Ramos (cell line): Measurements from ENCODE around the gene ISLR2.

ENCODE experiments used
- in situ Hi-C: fragments of 300-500 bp; cut with MboI; formaldehyde crosslinking; loops from one replicate; pipeline ENCODE4 v1.14.3; 2022; ENCODE audit warnings: low sequenced_read_pairs; ENCODE audit not compliant: unreplicated experiment

ISLR2 gene

GRCh38 chr15:74174958-74175253 lies 44.5 kb downstream of the ISLR2 start:
- in situ Hi-C loops: no loop called here

GRCh38 chr15:74175271-74176191 lies 45.1 kb downstream of the ISLR2 start:
- in situ Hi-C loops: no loop called here

GRCh38 chr15:74176262-74177214 lies 46.2 kb downstream of the ISLR2 start:
- in situ Hi-C loops: no loop called here

GRCh38 chr15:74178326-74179100 lies 48.1 kb downstream of the ISLR2 start:
- in situ Hi-C loops: no loop called here

- in situ Hi-C loops: no loop called here
These were observed 48.9 kb downstream of the ISLR2 start for GRCh38 chr15:74179101-74179841.

GRCh38 chr15:74179983-74180880 lies 49.8 kb downstream of the ISLR2 start:
- in situ Hi-C loops: no loop called here

- in situ Hi-C loops: no loop called here
These were observed 50.7 kb downstream of the ISLR2 start for GRCh38 chr15:74180881-74181602.

- in situ Hi-C loops: no loop called here
These were observed 51.7 kb downstream of the ISLR2 start for GRCh38 chr15:74182131-74182530.

GRCh38 chr15:74184582-74185091 lies 54.3 kb downstream of the ISLR2 start:
- in situ Hi-C loops: no loop called here

GRCh38 chr15:74185710-74186348 lies 55.4 kb downstream of the ISLR2 start:
- in situ Hi-C loops: no loop called here
